Chondrocyte (in vitro differentiated cells): ENCODE data around the gene MRTFA. TPM values are rescaled to one million over a fixed set of nuclear protein-coding genes. Genes with fewer than 3 reads are reported as not detected.

Experiments used
- DNase-seq: peaks from one replicate; pipeline ENCODE4 v3.0.0; 2021; ENCODE audit warnings: mixed read lengths, low spot score
- H3K27ac Mint-ChIP-seq: one replicate; pipeline ENCODE4 v1.8.0; 2021; ENCODE audit warnings: mild to moderate bottlenecking, moderate library complexity, mixed read lengths; ENCODE audit not compliant: unreplicated experiment
- H3K27me3 Mint-ChIP-seq: 2 replicates; pipeline ENCODE4 v1.8.0; 2021; ENCODE audit warnings: low read depth, mixed read lengths
- H3K36me3 Mint-ChIP-seq: 2 replicates; pipeline ENCODE4 v1.8.0; 2021; ENCODE audit warnings: low read depth, mixed read lengths
- H3K4me1 Mint-ChIP-seq: 2 replicates; pipeline ENCODE4 v1.8.0; 2021; ENCODE audit warnings: low read depth, mild to moderate bottlenecking, mixed read lengths
- H3K4me3 Mint-ChIP-seq: one replicate; pipeline ENCODE4 v1.8.0; 2021; ENCODE audit warnings: mild to moderate bottlenecking, moderate library complexity, mixed read lengths; ENCODE audit not compliant: unreplicated experiment
- H3K9me3 Mint-ChIP-seq: 2 replicates; pipeline ENCODE4 v1.8.0; 2021; ENCODE audit warnings: low read depth, mixed read lengths
- total RNA-seq: library from RNA; stranded (reverse); gene quantifications from 3 replicates; pipeline ENCODE4 v1.2.1, GENCODE V29; 2021
- TF ChIP-seq, protein P1 (sequence below): fragments of 200-600 bp; sonication (generic); IDR thresholded peaks from 2 replicates; pipeline ENCODE4 v1.5.0; 2021; ENCODE audit warnings: antibody characterized with exemption, mild to moderate bottlenecking, moderate library complexity

MRTFA gene
- total RNA-seq, 1 donor from 2014 or later: 69.8 TPM

DNA sequence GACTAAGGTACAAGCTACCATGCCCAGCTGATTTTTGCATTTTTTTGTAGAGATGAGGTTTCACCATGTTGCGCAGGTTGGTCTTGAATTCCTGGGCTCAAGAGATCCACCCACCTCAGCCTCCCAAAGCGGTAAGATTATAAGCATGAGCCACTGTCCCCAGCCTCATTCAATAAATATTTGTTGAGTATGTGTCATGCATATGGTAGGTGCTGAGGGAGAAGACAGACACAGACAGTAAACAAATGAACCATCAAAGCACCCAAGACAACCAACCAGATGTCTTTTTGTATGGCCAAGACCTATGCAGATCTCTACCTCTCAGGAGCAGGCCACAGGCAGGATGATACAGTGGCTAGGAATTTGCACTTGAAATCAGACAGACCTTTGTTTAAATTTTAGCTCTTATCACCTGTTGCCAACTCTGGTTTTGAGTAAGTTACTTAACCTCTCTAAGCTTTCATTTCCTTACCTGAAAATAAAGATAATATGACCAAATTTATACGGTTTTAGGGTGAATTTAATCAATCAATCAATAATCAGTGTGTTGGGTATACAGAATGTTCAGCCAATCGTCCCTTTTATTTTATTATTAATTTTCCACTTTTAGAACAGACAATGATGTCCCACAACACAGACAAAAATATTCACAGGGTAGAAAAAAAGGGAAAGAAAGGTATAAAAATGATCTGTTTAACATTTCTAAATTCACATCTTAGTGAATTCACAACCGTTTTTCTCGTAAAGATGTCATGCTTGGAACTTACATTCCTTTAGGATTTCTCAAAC, 137.9 kb downstream of the MRTFA start:
- H3K9me3 Mint-ChIP-seq: no peaks in the 10 kb centered on the region
- no peak for DNase-seq
- no peaks in the 10 kb centered on the region for H3K27me3 Mint-ChIP-seq
- TF ChIP-seq, protein P1, sequence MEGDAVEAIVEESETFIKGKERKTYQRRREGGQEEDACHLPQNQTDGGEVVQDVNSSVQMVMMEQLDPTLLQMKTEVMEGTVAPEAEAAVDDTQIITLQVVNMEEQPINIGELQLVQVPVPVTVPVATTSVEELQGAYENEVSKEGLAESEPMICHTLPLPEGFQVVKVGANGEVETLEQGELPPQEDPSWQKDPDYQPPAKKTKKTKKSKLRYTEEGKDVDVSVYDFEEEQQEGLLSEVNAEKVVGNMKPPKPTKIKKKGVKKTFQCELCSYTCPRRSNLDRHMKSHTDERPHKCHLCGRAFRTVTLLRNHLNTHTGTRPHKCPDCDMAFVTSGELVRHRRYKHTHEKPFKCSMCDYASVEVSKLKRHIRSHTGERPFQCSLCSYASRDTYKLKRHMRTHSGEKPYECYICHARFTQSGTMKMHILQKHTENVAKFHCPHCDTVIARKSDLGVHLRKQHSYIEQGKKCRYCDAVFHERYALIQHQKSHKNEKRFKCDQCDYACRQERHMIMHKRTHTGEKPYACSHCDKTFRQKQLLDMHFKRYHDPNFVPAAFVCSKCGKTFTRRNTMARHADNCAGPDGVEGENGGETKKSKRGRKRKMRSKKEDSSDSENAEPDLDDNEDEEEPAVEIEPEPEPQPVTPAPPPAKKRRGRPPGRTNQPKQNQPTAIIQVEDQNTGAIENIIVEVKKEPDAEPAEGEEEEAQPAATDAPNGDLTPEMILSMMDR: no peak
- H3K4me3 Mint-ChIP-seq: peak overlapping the region; percentile 8
- H3K27ac Mint-ChIP-seq: peak overlapping the region; percentile 94
- H3K4me1 Mint-ChIP-seq: peaks cover 56% of the 10 kb centered on the region
- H3K36me3 Mint-ChIP-seq: no peaks in the 10 kb centered on the region

DNA sequence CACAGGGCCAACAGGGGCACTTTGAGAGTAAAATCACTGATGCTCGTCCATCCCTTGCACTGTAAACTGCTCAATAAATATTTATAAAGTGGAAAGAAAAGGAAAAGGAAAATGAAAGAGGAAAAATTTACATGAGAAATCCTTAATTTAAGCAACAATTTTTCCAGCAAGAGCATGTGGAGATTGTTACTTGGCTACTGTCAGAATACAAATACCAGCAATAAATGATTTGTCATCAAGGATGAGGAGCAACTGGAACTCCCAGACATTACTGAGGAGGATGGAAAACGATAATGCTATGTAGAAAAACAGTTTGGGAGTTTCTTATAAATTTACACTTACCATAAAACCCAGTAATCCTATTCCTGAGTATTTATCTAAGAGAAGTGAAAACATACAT, 143.1 kb downstream of the MRTFA start:
- H3K27ac Mint-ChIP-seq: peak overlapping the region; percentile 66
- no peak overlapping the region for H3K4me3 Mint-ChIP-seq
- peaks cover 1% of the 10 kb centered on the region for H3K36me3 Mint-ChIP-seq
- no peaks in the 10 kb centered on the region for H3K27me3 Mint-ChIP-seq
- TF ChIP-seq, protein P1: no peak
- DNase-seq: no peak
- H3K4me1 Mint-ChIP-seq: peaks cover 54% of the 10 kb centered on the region
- no peaks in the 10 kb centered on the region for H3K9me3 Mint-ChIP-seq

DNA sequence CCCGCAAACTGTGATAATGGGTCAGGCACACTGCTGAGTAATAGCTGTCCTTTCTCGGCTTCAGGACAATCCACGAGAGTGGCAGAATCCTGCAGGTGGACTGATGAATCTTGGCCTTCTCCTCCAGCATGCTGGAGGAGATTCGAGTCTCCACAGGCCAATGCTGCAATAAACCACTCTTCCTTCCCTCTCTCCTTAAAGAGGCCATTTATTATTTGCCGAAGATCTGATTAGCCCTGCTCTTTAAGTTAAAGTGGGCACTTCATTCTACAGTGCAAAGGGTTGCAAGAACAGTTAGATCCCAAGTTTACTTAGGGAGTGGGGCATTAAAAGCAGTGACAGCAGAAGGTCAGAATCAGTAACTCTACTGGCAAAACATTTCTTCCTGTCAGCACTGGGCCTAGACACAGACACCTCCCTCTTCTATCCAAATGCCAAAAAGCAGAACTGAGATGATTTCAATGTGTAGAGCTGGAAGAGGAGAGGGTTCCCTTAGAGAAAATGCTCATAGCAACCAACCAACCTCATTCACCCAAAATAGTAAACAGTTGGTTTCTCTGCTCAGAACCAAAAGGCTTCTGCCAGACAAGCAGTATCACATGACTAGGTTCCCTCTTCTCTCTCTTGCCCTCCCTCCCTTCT, 144.4 kb downstream of the MRTFA start:
- Mint-ChIP-seq H3K9me3 (no peaks in the 10 kb centered on the region), H3K27ac (peak overlapping the region; percentile 64), H3K4me3 (no peak overlapping the region), H3K36me3 (peaks cover 1% of the 10 kb centered on the region), H3K27me3 (no peaks in the 10 kb centered on the region), H3K4me1 (peaks cover 54% of the 10 kb centered on the region)
- no peak for DNase-seq
- TF ChIP-seq, protein P1: no peak

DNA sequence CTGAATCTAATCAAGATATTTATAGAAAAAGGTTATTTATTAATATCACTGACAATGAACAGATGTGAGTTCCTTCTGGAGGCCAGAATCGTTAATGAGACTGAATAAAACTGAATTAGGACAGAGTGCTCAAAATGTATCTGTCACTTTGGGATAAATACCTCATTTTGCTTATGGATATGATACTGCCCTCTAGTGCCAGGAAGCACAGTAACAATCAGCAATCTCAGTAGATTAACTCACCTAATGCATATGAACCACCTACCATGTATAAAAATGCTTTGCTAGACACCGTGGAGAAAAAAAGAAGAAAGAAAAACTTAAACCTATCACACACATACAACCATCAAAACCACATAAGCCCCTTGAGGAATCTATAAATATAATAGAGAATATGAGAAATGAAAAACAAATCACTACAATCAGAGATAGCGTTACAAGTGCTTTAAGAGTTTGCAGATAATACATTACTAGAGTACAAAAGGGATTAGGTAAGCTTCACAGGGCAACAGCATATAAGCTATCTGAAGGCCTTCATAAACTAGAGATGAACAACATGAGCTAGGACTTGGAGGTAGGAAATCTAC, 148.8 kb downstream of the MRTFA start:
- Mint-ChIP-seq H3K27me3 (no peaks in the 10 kb centered on the region), H3K9me3 (no peaks in the 10 kb centered on the region), H3K36me3 (peaks cover 1% of the 10 kb centered on the region), H3K4me3 (no peak overlapping the region), H3K27ac (no peak overlapping the region), H3K4me1 (peaks cover 60% of the 10 kb centered on the region)
- TF ChIP-seq, protein P1: peak; percentile 90
- no peak for DNase-seq

DNA sequence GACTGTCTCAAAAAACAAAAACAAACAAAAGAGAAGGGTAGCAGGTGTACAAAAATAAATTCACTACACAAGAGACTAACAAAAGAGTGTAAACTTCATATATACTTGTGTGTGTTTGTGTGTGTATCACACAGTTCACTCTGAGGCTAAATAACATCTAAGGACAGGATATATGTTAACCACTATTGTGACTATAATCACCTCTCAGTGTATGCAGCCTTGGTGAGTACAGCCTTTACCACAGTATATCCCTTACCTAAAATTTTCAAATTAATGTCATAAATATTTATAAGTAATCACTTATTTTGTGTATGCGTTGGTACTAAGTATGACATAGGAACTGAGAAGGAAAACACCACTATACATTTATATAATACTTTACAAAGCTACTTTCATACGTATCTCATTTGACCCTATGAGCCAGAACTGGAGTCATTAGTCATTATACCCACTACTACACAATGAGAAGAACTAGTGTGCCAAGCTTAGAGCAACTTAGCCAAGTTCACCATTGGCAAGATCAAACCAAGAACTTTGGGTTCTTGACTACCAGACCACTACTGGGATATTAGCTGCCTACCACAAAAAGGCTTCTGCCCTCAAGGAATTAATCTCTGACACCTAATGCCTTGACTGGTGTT, 149.4 kb downstream of the MRTFA start:
- no peak overlapping the region for H3K4me3 Mint-ChIP-seq
- no peak for DNase-seq
- peak overlapping the region; percentile 85 for H3K27ac Mint-ChIP-seq
- TF ChIP-seq, protein P1: no peak
- H3K36me3 Mint-ChIP-seq: peaks cover 1% of the 10 kb centered on the region
- no peaks in the 10 kb centered on the region for H3K9me3 Mint-ChIP-seq
- no peaks in the 10 kb centered on the region for H3K27me3 Mint-ChIP-seq
- H3K4me1 Mint-ChIP-seq: peaks cover 60% of the 10 kb centered on the region
